Activated CD4-positive, alpha-beta T cell treated with anti-CD3 and anti-CD28 coated beads for 48 hours (primary cell): ENCODE results near the gene RAB3GAP2.
"Not testable (repeated sequence)": the region's sequence is repeated elsewhere in the genome, so short reads cannot be mapped to it uniquely, and the experiment has no call there.

Experiments used
- DNase-seq: peaks from one replicate; pipeline ENCODE4 v3.0.0-alpha.2; 2020

RAB3GAP2 gene, protein sequence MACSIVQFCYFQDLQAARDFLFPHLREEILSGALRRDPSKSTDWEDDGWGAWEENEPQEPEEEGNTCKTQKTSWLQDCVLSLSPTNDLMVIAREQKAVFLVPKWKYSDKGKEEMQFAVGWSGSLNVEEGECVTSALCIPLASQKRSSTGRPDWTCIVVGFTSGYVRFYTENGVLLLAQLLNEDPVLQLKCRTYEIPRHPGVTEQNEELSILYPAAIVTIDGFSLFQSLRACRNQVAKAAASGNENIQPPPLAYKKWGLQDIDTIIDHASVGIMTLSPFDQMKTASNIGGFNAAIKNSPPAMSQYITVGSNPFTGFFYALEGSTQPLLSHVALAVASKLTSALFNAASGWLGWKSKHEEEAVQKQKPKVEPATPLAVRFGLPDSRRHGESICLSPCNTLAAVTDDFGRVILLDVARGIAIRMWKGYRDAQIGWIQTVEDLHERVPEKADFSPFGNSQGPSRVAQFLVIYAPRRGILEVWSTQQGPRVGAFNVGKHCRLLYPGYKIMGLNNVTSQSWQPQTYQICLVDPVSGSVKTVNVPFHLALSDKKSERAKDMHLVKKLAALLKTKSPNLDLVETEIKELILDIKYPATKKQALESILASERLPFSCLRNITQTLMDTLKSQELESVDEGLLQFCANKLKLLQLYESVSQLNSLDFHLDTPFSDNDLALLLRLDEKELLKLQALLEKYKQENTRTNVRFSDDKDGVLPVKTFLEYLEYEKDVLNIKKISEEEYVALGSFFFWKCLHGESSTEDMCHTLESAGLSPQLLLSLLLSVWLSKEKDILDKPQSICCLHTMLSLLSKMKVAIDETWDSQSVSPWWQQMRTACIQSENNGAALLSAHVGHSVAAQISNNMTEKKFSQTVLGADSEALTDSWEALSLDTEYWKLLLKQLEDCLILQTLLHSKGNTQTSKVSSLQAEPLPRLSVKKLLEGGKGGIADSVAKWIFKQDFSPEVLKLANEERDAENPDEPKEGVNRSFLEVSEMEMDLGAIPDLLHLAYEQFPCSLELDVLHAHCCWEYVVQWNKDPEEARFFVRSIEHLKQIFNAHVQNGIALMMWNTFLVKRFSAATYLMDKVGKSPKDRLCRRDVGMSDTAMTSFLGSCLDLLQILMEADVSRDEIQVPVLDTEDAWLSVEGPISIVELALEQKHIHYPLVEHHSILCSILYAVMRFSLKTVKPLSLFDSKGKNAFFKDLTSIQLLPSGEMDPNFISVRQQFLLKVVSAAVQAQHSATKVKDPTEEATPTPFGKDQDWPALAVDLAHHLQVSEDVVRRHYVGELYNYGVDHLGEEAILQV (N-terminal part only)

DNA sequence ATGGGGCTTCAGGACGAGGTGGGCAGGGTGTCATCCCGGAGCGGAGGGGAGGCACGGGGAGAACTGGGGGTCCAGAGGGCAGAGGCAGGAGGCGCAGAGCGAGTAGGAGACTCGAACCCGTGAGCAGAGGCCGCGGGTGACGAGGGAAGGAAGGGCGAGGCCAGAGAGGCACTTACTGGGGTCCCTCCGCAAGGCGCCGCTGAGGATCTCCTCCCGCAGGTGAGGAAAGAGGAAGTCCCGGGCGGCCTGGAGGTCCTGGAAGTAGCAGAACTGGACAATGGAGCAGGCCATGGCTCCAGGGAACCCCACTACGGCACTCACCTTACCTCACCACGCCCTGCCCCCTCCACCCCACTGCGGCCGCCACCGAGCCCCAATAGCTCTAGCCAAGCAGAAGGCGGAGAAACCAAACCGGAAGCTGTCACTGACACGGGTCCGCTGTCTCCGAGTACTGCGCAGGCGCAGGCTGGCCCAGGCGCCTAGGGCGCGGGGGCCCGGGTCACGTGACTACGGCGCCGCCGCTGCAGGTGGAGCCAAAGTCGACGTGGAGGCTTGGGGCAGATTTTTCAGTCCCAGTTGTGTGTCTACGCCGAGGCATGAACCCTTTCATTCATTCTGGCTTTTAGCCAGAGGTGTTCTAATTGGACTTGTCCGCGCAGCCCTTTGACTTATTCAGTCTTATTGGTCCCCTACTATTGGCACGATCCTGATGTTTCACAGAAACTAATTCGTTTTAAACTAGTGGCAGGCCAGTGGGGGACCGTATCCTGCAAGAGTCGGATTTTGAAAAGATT, at the start of gene RAB3GAP2:
Gene RAB3GAP2, minus strand, starts transcription at position 407 of the 794 bp plus-strand sequence. Its CDS starts 116 bp downstream, at position 291.
- peak; percentile 97 for DNase-seq

DNA sequence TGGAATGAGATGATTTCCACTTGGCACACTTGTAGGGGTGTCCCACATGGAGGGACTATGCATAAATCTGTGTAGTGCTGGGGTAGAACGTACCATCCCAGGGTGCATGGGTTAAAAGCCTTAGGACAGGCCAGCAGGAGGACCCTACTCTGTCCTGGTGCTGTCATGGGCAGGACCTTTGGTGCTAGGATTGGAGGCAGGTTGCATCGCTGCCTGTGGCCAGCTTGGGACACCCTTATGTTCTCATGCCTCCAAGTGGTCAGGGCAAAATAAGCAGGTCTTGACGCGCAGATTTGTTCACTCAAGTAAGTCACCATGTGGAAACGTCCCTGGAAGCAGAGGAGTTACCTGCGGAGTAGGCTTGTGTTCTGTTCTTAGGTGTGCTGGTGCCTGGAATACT, 49.5 kb upstream of the RAB3GAP2 start:
- no peak for DNase-seq

DNA sequence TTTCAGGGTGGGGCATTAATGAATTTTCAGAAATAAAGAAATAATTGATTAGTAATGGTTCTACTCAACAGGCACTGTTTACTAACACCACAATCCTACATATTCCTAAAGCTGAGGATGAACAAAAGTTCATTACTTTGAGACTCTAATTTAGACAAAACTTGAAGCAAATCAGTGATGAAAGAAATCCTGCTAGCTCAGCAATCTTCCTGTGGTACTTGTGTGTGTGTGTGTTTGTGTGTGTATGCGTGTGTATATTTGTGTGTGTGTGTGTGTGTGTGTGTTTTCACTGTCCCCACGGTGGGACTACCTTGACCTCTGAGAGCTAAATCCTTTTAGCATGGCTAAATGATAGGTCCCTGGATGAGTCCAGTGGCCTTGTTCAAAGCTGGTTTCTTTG, 48.5 kb upstream of the RAB3GAP2 start:
- DNase-seq: no peak

DNA sequence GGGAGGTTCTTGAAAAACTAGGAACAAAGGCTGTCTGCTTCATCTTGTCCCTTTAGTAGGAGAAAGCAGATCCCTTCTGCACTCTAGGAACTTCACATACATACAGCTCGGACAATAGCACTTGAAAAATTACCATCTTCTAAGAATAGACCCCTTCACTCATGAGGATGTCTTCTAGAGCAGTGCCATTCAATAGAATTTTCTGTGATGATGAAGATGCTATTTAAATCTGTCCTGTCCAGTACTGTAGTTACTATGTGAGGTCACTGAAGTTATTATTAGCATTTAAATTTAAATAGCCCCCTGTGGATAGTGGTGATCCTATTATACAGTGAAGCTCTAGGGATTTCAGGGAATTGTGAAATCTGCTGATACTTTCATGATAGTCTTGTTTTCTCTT, 46.4 kb upstream of the RAB3GAP2 start:
- no peak for DNase-seq

DNA sequence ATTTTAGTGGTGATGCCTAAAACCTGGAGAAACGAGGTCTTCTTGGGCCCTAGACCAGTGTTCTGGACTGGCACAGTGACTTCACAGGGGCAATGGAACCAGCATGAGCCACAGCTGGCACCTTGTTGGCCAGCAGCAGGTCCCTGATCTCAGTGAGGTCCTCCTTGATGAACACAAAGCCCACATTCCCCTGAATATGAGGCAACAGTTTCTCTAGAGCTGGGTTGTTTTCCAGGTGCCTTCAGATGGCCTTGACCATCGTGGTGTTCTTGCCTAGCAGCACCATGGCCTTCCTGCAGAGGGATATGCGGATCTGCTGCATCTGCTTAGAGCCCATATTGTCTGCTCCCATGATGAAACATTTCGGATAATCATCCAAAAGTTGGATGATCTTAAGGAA, 44.9 kb upstream of the RAB3GAP2 start:
- DNase-seq: no peak

DNA sequence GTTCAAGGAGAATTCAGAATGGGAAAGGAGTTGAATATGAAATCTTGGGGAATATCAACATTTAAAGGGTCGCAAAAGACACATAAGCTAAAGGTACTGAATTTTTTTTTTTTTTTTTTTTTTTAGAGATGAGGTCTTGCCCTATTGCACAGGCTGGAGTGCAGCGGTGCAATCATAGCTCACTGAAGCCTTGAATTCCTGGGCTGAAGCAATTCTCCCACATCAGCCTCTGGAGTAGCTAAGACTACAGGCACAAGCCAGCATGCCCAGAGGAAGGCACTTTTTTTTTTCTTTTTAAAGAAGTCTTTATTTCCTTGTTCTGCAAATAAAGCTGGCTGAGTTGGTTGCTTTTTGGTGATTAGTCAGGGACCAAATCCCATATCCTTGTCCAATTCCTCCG, 44.1 kb upstream of the RAB3GAP2 start:
- DNase-seq: no peak

DNA sequence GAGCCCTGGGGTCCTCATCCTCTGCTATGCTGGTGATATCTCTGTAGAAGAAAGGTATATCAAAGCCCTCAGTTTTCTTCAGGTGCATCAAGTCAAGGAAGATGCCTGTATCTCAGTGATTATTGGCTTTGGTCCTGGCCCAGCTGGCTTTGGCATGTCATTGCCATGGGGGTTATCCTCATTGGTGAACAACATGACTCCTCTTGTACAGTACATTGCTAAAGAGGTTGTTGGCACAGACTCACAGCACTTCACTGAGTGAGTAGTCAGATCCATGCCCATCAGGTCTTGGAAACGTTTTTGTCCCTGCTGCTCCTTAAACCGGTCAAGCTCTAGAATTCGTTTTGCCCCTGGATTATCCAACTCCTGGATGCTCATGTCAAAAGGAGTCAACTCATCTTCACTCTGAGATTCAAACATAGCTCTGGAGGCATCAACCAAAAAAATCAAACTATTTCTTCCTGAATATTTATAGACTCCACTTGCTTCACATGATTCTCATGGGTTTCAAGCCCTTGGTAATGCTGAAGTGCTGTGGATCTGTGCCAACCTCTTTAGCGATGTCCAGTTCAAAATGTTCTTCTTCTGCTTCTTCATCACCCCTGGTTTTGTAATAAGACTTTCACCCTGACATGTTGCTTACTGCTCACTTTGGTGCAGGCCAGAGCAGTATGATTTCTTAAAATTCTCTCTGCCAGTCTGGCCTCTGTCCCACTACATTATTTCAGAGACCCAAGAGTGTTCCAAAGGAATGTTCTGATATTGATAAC, 43.0 kb upstream of the RAB3GAP2 start:
- DNase-seq: no peak

DNA sequence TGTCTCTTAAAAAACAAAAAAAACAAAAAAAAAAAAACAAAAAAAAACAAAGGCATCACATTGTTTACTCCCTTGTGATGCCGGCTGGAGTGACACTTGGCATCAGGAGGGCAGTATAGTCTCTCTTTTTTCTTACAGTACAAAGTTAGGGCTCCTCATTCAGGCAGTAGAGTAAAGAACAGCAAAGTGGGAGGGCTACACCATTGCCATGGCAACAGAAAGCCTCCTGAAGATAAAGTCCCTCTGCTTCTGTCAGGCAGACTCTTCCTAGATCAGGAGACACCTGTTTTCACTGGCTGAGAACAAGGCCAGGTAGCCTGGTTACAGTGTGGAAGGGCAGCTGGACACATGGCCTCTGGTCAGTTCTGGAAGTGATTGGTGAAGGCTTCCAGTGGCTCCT, 41.3 kb upstream of the RAB3GAP2 start:
- no peak for DNase-seq

DNA sequence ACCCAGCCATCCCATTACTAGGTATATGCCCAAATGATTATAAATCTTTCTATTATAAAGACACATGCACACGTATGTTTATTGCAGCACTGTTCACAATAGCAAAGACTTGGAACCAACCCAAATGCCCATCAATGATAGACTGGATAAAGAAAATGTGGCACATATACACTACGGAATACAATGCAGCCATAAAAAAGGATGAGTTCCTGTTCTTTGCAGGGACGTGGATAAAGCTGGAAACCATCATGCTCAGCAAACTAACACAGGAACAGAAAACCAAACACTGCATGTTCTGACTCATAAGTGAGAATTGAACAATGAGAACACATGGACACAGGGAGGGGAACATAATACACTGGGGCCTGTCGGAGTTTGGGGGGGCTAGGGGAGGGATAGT, 37.9 kb upstream of the RAB3GAP2 start:
- DNase-seq: not testable (repeated sequence)

DNA sequence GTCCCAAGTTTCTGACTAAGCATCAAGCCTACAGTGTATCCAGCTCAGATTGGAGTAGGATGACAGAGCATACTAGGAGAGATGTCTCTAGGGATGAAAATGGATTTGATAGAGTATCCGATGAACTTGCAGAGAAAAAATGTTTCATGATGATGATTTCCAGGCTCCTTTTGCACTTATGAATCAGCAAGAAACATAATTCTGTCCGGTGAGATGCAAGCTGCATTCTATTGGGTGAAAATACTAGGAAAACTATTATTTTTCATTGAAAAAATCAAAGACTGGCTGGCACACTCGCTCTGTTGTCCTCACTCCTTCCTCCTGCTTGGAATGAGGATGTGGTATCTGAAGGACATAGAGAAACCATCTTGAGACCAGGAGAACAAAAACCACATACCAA, 35.4 kb upstream of the RAB3GAP2 start:
- no peak for DNase-seq

DNA sequence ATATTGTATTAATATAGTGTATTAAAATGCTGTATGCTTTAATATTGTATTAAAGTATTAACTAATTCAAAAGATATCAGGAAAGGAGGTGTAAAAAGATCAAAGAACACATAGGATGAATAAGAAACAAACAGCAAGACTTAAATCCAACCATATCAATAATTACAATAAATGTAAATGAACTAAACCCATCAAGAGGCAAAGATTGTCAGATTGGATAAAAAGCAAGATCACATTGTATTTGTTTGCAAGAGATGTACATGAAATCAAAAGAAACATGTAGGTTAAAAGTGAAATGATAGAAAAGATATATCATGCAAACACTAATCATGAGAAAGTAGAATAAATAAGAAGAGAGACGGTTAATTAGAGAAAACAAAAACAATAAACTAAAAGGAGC, 34.1 kb upstream of the RAB3GAP2 start:
- DNase-seq: no peak

DNA sequence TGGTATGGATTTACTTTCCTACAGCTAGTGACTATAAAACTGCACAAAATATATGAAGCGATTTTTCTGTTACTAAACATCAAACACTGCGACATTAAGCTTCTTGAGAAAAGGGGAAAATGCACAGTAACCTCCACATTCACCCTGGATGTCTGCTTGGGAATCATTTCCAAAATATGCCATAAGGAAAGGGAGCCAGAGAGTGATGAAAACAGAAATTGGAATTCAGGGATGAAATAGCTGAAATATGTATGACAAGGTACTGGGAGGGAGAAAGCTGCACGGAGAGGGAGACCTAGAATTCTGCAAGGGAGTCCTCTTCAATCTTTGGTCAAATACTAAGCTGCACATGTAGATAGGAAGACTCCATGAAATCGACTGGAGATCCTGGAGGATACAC, 31.6 kb upstream of the RAB3GAP2 start:
- DNase-seq: no peak

DNA sequence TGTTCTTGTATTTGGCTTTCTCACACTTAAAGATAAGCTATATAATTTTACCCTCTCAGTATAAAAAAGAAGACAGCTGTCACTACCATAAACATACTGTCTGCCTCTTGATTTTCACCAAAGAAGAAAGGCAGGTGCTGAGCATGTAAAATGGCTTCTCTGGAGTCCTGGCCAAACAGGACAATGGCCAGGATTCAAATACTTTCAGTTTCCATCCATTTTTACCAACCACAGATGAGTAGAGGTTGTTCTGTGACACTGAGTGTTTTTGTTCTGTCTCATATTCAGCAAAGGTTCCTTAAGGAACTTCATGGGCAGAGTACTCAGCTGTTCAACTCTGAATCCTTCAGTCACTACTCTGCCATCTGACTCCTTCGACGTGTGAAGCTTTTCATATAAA, 29.4 kb upstream of the RAB3GAP2 start:
- DNase-seq: no peak

DNA sequence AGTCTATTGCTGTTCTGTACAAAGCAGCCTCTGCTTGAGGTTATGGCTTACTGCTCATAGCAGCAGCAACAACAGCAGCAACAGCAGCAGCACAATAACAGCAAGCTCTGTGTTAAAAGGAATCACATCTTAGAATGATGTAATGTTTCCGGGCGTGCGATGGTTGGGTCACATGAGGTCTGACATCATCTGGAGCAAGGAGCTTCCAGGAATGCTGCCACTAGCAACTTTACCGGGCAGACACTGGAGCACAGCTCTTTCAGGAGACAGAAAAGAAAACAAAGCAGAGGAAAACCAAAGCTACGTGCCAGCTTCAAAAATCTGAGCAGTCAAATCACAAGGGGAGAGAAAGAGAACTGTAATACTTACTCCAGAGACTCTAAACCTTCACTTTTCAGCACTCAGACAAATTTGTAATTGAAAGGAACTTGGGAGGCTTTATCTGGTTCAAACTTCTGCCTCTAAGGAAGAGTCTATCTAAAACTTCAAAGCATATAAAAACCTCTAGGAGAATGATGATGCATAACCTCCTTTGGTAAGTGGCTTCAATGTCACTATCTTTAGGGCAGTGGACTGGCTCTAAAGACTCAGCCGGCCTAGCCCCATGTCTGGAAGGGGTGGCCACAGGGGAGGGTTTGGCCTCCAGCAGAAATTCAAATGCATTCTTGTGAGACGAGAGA, 28.3 kb upstream of the RAB3GAP2 start:
- no peak for DNase-seq

DNA sequence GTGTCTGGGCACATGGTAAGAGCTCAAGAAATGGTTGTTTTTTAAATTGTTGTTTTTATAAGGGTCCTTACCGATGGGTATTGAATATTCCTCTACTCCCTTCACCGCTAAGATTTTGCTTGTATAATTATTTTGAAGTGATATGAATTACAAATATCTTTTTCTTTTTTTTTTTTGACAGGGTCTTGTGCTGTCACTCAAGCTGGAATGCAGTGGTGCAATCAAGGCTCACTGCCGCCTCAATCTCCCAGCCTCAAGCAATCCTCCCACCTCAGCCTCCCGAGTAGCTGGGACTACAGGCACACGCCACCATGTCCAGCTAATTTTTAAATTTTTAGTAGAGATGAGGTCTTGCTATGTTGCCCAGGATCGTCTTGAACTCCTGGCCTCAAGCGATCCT, 27.1 kb upstream of the RAB3GAP2 start:
- no peak for DNase-seq

DNA sequence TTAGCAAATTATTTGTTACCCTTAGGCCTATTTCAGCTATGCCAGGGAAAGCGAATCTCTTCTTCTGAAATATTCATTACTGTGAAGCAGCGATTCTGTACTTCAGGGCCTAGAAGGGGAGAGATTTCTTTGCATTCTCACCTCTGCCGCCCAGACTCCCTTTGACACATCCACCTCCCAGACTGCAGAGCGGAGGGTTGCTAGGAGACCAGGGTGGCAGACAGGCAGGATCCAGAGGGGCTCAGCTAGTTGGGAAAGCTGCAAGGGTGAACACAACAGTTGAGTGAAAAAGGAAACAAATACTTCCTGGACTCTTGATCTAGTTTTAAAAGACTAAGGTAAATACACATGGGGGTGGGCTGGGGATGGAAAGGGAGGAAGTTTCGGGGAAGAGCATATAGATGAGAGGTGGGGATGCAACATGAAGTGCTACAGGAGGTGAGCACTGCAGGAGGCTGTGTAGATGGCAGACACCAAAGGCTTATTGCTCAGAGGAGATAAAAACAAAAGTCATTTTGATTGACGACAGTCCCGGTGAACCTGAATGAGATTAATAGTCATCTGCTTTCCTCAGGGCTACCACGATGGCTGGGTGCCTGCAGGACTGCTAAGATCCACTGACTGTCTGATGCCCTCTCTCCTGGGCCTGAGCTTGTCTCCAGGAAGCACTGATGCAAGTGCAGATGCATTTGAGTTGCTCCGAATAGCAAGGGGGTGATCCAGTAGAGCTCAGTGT, 26.4 kb upstream of the RAB3GAP2 start:
- no peak for DNase-seq

DNA sequence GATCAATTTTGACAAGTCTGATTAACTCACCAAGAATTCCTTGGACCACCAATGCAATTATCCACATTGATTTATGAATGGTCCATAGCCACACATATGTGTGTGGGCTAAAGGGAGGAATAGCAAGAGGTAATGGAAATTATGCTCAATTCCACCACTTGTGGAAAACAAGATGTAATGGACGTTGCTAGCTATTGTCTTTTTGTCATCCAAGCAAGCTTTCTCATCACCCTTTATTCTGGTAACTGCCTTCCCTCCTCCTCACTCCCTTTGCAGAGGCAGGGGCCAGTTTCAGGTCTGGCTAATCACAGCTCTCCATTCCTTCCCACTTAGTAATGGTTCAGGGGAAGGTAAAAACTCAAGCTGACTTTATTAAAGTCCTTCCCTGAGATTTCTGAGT, 24.7 kb upstream of the RAB3GAP2 start:
- DNase-seq: no peak

DNA sequence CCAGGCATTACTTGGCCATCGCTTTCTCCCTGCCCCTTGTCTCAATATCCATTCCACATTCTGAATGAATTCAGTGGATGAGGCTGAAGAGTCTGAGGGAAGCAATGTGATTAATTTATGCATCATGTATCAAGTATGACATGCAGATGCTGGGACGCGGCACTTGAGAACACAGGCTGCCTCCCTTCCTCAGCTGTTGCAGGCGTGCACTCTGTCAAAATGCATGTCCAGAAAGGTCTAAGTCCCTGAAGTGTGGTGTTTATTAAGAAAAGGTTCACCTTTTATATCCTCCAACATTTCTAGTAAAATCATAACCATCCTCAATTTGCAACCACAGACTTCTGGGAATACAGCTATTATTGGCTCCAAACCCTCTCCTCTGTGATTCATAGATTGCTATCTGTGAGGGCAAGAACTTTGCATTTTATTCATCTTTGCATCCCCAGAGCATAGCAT, 22.6 kb upstream of the RAB3GAP2 start:
- no peak for DNase-seq

DNA sequence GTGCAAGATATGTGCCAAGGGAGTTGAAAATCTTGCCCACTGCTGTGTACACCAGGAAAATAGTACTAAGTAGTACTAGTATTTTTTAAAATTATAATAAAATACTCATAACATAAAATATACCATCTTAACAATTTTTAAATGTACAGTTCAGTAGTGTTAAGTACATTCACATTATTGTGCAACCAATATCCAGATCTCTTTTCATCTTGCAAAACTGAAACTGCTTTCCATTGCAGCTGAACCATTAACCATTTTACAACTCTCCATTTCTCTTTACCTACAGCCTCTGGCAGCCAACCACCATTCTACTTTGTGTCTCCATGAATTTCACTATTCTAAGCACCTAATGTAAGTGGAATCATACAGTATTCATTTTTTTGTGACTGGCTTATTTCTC, 19.3 kb upstream of the RAB3GAP2 start:
- no peak for DNase-seq

DNA sequence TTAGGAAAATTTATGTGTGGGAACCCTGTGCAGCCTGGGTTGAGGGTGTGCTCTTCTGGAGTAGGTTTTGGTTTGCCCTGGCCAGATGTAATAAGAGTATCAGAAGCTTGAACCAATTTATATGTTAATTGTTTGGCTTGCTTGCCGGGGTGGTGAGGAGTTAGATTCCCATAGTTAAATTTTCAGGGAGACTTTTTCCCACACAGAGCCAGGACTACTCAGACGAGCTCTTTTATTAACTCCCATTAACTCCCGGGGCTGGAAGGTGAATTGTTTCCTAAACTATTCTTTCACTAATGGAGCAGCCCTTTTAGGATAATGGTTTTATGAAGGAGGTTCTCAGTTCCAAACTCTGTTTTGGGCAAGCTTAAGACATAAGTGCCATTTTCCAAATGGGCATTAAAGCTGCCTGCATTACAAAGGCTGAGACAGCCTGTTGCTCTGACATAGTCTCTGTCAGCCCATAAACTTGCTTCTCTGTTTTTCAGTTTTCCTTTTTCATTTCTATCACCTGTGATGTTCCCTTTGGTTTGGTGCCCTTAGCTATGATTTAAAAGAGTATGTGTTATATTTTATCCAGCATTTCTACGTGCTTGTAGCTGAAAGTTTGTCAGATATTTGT, 18.0 kb upstream of the RAB3GAP2 start:
- no peak for DNase-seq
